HG02973 (cell line): ENCODE data around the gene SMO.
"Not testable (repeated sequence)": the region's sequence is repeated elsewhere in the genome, so short reads cannot be mapped to it uniquely, and the experiment has no call there.

Experiments used
- ATAC-seq: cut with Tn5 transposase; IDR thresholded peaks from one replicate; pipeline ENCODE4 v1.9.1; 2021; ENCODE audit warnings: moderate library complexity; ENCODE audit not compliant: unreplicated experiment

Gene SMO

GRCh38 chr7:129169686-129170440, 18.6 kb upstream of the SMO start:
- peak; percentile 47 for ATAC-seq

GRCh38 chr7:129170441-129171021, 17.9 kb upstream of the SMO start:
- ATAC-seq = no peak

GRCh38 chr7:129173861-129174260, 14.6 kb upstream of the SMO start:
- ATAC-seq = not testable (repeated sequence)

GRCh38 chr7:129176916-129177710, 11.3 kb upstream of the SMO start:
- no peak for ATAC-seq

- ATAC-seq = no peak
Observed at GRCh38 chr7:129184981-129185670, 3.3 kb upstream of the SMO start.

GRCh38 chr7:129186749-129187260, 1.6 kb upstream of the SMO start:
- ATAC-seq = no peak

- ATAC-seq = no peak
Observed at GRCh38 chr7:129187681-129188371, 607 bp upstream of the SMO start.

- ATAC-seq = no peak
Observed at GRCh38 chr7:129188892-129189660, 643 bp downstream of the SMO start.

GRCh38 chr7:129189661-129190310, 1.4 kb downstream of the SMO start:
- no peak for ATAC-seq

GRCh38 chr7:129191272-129191671, 2.8 kb downstream of the SMO start:
- ATAC-seq = no peak

GRCh38 chr7:129193892-129194291, 5.5 kb downstream of the SMO start:
- no peak for ATAC-seq

GRCh38 chr7:129197771-129198170, 9.3 kb downstream of the SMO start:
- no peak for ATAC-seq

GRCh38 chr7:129199406-129199805, 11.0 kb downstream of the SMO start:
- ATAC-seq = no peak

- ATAC-seq = no peak
Observed at GRCh38 chr7:129202058-129202777, 13.8 kb downstream of the SMO start.

GRCh38 chr7:129203050-129203741, 14.8 kb downstream of the SMO start:
- ATAC-seq = no peak

- no peak for ATAC-seq
Observed at GRCh38 chr7:129205126-129205818, 16.8 kb downstream of the SMO start.

- no peak for ATAC-seq
Observed at GRCh38 chr7:129205987-129206785, 17.8 kb downstream of the SMO start.
